OCI-LY3 (cell line): ENCODE results near the gene CUX1.

Experiments used
- H2AFZ ChIP-seq: fragments of 200-600, 300-600 bp; shearing (Covaris generic); 2 replicates; pipeline ENCODE4 v1.6.0; 2014; ENCODE audit warnings: antibody characterized with exemption, low read depth, low read length
- H3K27ac ChIP-seq: fragments of 200-600, 300-600 bp; sonication (generic); 2 replicates; pipeline ENCODE4 v1.5.1; 2014; ENCODE audit warnings: mild to moderate bottlenecking, low read length, moderate library complexity, mixed read lengths
- H3K27me3 ChIP-seq: fragments of 200-600, 300-600 bp; sonication (generic); 2 replicates; pipeline ENCODE4 v1.6.1; 2014; ENCODE audit warnings: low read depth, low read length, mixed read lengths
- H3K36me3 ChIP-seq: fragments of 200-600, 300-600 bp; sonication (generic); replicated peaks from 2 replicates; pipeline ENCODE3; 2014; ENCODE audit warnings: low read depth, low read length, mixed read lengths
- H3K4me1 ChIP-seq: fragments of 300-600, 200-600 bp; sonication (generic); 2 replicates; pipeline ENCODE4 v1.6.1; 2014; ENCODE audit warnings: low read length, mixed read lengths
- H3K4me2 ChIP-seq: fragments of 200-600, 300-600 bp; sonication (generic); 2 replicates; pipeline ENCODE4 v1.6.1; 2014; ENCODE audit warnings: low read length, mixed read lengths
- H3K4me3 ChIP-seq: fragments of 300-600, 200-600 bp; sonication (generic); 2 replicates; pipeline ENCODE4 v1.5.1; 2014; ENCODE audit warnings: antibody characterized with exemption, mild to moderate bottlenecking, low read length, moderate library complexity
- H3K79me2 ChIP-seq: fragments of 300-600, 200-600 bp; shearing (Covaris generic); 2 replicates; pipeline ENCODE4 v1.6.1; 2014; ENCODE audit warnings: mild to moderate bottlenecking, low read length, mixed read lengths
- H3K9ac ChIP-seq: fragments of 300-600, 200-600 bp; shearing (Covaris generic); 2 replicates; pipeline ENCODE4 v1.6.0; 2014; ENCODE audit warnings: mild to moderate bottlenecking, low read length, moderate library complexity
- H3K9me3 ChIP-seq: fragments of 200-600, 300-600 bp; shearing (Covaris generic); 2 replicates; pipeline ENCODE4 v1.6.1; 2014; ENCODE audit warnings: low read length, mixed read lengths; ENCODE audit not compliant: insufficient read depth
- H4K20me1 ChIP-seq: fragments of 200-600, 300-600 bp; sonication (generic); 2 replicates; pipeline ENCODE4 v1.6.1; 2016; ENCODE audit warnings: low read length, mixed read lengths; ENCODE audit not compliant: insufficient read depth
- CTCF ChIP-seq: fragments of 200-600, 300-600 bp; sonication (generic); IDR thresholded peaks from 2 replicates; pipeline ENCODE4 v1.5.1; 2014; ENCODE audit warnings: antibody characterized with exemption, low read length, low read depth
- EZH2phosphoT487 ChIP-seq: fragments of 200-600 bp; shearing (Covaris generic); IDR thresholded peaks from 2 replicates; pipeline ENCODE4 v1.6.1; 2018; ENCODE audit warnings: antibody characterized with exemption, mixed run types, low read depth

Gene CUX1

GRCh38 chr7:101988513-101988912, 171.1 kb downstream of the CUX1 start:
- H3K4me3 ChIP-seq: peak overlapping the region; percentile 21; the same call in 1 of the 2 replicates
- H3K79me2 ChIP-seq: peaks cover 11% of the 10 kb centered on the region; the same call in 1 of the 2 replicates
- 0 out of 2 replicates have a peak overlapping the region, but pooled peaks have one; percentile 8 for H3K27ac ChIP-seq
- TF ChIP-seq EZH2phosphoT487 (no peak), CTCF (no peak)
- no peaks in the 10 kb centered on the region for H3K27me3 ChIP-seq
- H3K36me3 ChIP-seq: peaks cover 9% of the 10 kb centered on the region
- peaks cover 12% of the 10 kb centered on the region; the same call in 1 of the 2 replicates for H3K9me3 ChIP-seq
- H2AFZ ChIP-seq: no peak overlapping the region
- peaks cover 13% of the 10 kb centered on the region; the same call in 1 of the 2 replicates for H4K20me1 ChIP-seq
- no peak overlapping the region for H3K9ac ChIP-seq
- peaks cover 83% of the 10 kb centered on the region for H3K4me1 ChIP-seq
- peak overlapping the region; percentile 52 for H3K4me2 ChIP-seq

GRCh38 chr7:101989101-101989500, 171.7 kb downstream of the CUX1 start:
- H3K36me3 ChIP-seq: peaks cover 7% of the 10 kb centered on the region
- H3K27ac ChIP-seq: peak overlapping the region; percentile 84
- TF ChIP-seq CTCF (peak; percentile 29), EZH2phosphoT487 (no peak)
- H3K4me3 ChIP-seq: peak overlapping the region; percentile 23
- peaks cover 84% of the 10 kb centered on the region for H3K4me1 ChIP-seq
- no peaks in the 10 kb centered on the region for H3K27me3 ChIP-seq
- H3K9me3 ChIP-seq: peaks cover 11% of the 10 kb centered on the region; the same call in 1 of the 2 replicates
- H3K79me2 ChIP-seq: peaks cover 10% of the 10 kb centered on the region; the same call in 1 of the 2 replicates
- peaks cover 19% of the 10 kb centered on the region; the same call in 1 of the 2 replicates for H4K20me1 ChIP-seq
- H3K4me2 ChIP-seq: peak overlapping the region; percentile 72
- H2AFZ ChIP-seq: no peak overlapping the region
- peak overlapping the region; percentile 14; the same call in 1 of the 2 replicates for H3K9ac ChIP-seq

GRCh38 chr7:101990811-101991418, 173.5 kb downstream of the CUX1 start:
- Histone ChIP-seq H3K9ac (peak overlapping the region; percentile 55; the same call in 1 of the 2 replicates), H3K36me3 (peaks cover 5% of the 10 kb centered on the region), H3K4me1 (peaks cover 85% of the 10 kb centered on the region), H3K4me2 (peak overlapping the region; percentile 72), H4K20me1 (peaks cover 19% of the 10 kb centered on the region; the same call in 1 of the 2 replicates), H3K4me3 (peak overlapping the region; percentile 36), H3K79me2 (peaks cover 10% of the 10 kb centered on the region; the same call in 1 of the 2 replicates), H2AFZ (no peak overlapping the region), H3K27me3 (no peaks in the 10 kb centered on the region), H3K27ac (peak overlapping the region; percentile 84), H3K9me3 (peaks cover 11% of the 10 kb centered on the region; the same call in 1 of the 2 replicates)
- TF ChIP-seq CTCF (peak; percentile 17), EZH2phosphoT487 (no peak)

DNA sequence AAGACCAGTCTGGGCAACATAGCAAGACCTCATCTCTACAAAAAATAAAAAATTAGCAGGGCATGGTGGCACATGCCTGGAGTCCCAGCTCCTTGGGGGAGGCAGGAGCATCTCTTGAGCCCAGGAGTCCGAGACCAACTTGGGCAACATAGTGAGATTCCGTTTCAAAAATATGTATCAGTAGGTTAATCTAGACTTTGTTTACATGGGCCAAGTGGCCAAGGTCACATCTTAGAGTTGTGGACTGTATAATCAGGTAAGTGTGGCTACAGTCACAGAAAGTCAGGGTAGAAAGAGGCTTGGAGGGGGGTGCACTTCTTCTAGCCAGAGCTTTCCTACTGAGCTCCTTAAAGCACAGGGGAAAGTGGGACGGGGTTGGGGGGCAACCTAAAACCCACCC, 174.4 kb downstream of the CUX1 start:
- peaks cover 11% of the 10 kb centered on the region; the same call in 1 of the 2 replicates for H3K9me3 ChIP-seq
- peaks cover 25% of the 10 kb centered on the region; the same call in 1 of the 2 replicates for H4K20me1 ChIP-seq
- TF ChIP-seq EZH2phosphoT487 (no peak), CTCF (no peak)
- H2AFZ ChIP-seq: no peak overlapping the region
- peaks cover 75% of the 10 kb centered on the region for H3K4me1 ChIP-seq
- no peak overlapping the region for H3K27ac ChIP-seq
- H3K9ac ChIP-seq: no peak overlapping the region; the same call in 1 of the 2 replicates
- peaks cover 5% of the 10 kb centered on the region for H3K36me3 ChIP-seq
- H3K4me3 ChIP-seq: no peak overlapping the region
- no peaks in the 10 kb centered on the region for H3K27me3 ChIP-seq
- H3K4me2 ChIP-seq: peak overlapping the region; percentile 30
- peaks cover 5% of the 10 kb centered on the region; the same call in 1 of the 2 replicates for H3K79me2 ChIP-seq
